K562 treated with DMSO at 1 percent for 4 hours (cell line): Measurements from ENCODE around the gene FAT2. TPM values are rescaled to one million over a fixed set of nuclear protein-coding genes. Genes with fewer than 3 reads are reported as not detected.

Source experiments
- total RNA-seq: library from RNA; unstranded; fragments of 300-600 nt; gene quantifications from 2 replicates; pipeline ENCODE4 v1.2.3, GENCODE V29; 2022; ENCODE audit not compliant: insufficient read depth

The FAT2 gene
- 0.11 TPM in 1 of 2 replicates, not detected in the other for total RNA-seq

GRCh38 chr5:151591144-151591819, at the start of gene FAT2:
Gene FAT2 (minus strand): TSS chr5:151591331. CDS start chr5:151568931, 22,400 bp downstream.

Other genes with a start within 250 kb of the FAT2 start
- gene SLC36A2, start 243.8 kb downstream of the FAT2 start, total RNA-seq: not detected in 2 replicates
- gene SLC36A1, start 143.7 kb downstream of the FAT2 start, total RNA-seq: 4.4 and 6.1 TPM in 2 replicates
- gene SPARC, start 95.6 kb upstream of the FAT2 start, total RNA-seq: 8.7 and 9.2 TPM in 2 replicates
- gene ATOX1, start 167.3 kb upstream of the FAT2 start, total RNA-seq: 66.7 and 79.9 TPM in 2 replicates
- 39.5 and 63.8 TPM in 2 replicates for gene G3BP1, start 180.6 kb upstream of the FAT2 start, total RNA-seq